Epithelial cell of esophagus (primary cell): ENCODE measurements around the gene ITPKB.

Experiments
- DNase-seq: peaks from one replicate; pipeline ENCODE4 v3.0.0; 2010; ENCODE audit warnings: low read depth
- H3K4me3 ChIP-seq: 2 replicates; pipeline ENCODE4 v1.5.1; 2011; ENCODE audit warnings: mild to moderate bottlenecking, low read length, control low read depth
- CTCF ChIP-seq: IDR thresholded peaks from 2 replicates; pipeline ENCODE4 v1.5.1; 2011; ENCODE audit warnings: low read depth, mild to moderate bottlenecking, low read length, control low read depth, inconsistent platforms; ENCODE audit not compliant: insufficient read depth; ENCODE audit errors: missing control alignments

ITPKB gene

DNA sequence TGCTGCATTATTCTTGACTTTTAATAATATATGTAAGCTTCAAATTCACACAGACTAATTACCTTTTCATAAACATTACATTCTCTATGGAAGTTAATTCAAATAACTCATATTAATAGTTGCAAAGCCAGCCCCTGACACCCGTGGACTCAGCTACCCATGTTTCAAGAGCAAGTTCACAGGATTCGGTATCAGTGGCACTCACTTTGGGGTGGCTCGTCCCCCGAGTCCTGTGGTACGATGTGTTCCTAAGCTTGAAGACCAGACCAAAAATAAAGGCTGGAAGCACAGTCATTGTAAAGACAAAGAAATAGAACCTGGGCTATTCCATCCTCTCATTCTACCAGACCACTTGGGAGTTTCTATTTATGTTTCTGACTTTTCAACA is 70.9 kb downstream of the ITPKB start:
- no peak overlapping the region for H3K4me3 ChIP-seq

DNA sequence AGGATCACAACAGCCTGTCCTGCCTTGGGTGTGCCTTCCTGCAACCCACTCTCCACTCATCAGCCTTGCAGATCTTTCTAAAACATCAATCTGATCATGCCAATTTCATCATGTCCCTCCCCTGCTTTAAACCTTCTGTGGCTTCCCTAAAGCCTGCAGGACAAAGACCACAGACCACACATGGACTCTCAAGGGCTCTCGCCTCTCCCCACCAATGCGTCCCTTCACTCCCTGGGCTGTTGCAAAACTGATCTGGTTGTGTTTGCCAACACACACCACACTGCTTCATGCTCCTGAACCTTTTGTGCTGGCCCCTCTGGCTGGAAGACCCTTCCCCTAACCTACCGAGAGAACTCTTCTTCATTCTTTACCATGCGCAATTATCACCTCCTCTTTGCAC is 72.4 kb downstream of the ITPKB start:
- no peak for DNase-seq
- H3K4me3 ChIP-seq: no peak overlapping the region
- no peak for TF ChIP-seq CTCF

More for the DNA sequence above, 70.9 kb downstream of the ITPKB start:
- TF ChIP-seq CTCF: no peak
- DNase-seq: no peak

GRCh38 chr1:226666164-226666506 is 72.9 kb downstream of the ITPKB start:
- no peak for TF ChIP-seq CTCF
- DNase-seq: no peak
- H3K4me3 ChIP-seq: no peak overlapping the region

- no peak overlapping the region for H3K4me3 ChIP-seq
- TF ChIP-seq CTCF: no peak
- DNase-seq: no peak
Measured at GRCh38 chr1:226665505-226666163, 73.4 kb downstream of the ITPKB start.

DNA sequence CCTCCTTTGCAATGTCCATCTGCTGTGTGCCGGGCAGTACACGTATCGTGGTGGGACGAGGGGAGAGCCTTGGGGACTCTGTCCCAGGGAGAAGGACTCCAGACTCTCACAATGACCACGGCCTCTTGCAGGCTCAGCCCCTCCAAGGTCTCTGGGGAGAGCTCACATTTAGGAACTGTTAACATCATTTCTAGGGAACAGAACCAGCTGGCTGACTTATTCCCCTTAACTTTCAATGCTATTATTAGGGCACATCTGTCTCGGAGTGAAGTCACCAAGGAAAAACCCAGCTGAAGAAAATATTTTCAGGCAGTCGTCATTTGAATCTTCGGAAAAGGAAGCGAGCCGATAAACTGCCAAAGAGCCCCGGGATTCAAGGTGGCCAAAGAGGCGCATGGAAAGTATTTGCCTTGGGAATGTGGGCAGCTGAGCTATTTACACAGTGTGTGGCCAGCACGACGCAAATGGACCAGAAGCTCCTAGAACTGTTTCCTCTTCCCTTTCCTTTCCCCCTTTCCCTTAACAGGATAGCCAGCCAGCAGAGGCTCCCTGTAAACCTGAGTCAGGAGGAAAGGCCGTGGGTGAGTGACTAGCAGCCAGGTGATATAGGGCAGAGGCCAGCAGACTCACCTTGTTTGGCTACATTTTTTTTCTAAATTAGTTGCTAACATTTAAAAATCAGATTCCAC is 74.5 kb downstream of the ITPKB start:
- H3K4me3 ChIP-seq: no peak overlapping the region
- TF ChIP-seq CTCF: no peak

GRCh38 chr1:226663327-226663704 is 75.8 kb downstream of the ITPKB start:
- no peak for TF ChIP-seq CTCF
- peak; percentile 66 for DNase-seq
- H3K4me3 ChIP-seq: no peak overlapping the region

More for the DNA sequence above, 74.5 kb downstream of the ITPKB start:
- peak; percentile 62 for DNase-seq

GRCh38 chr1:226662642-226663326 is 76.3 kb downstream of the ITPKB start:
- H3K4me3 ChIP-seq: peak overlapping the region; percentile 33
- peak; percentile 96 for DNase-seq
- TF ChIP-seq CTCF: no peak
